GM12865 (cell line): ENCODE data around the gene PYGO2.

Experiments used
- DNase-seq: peaks from one replicate; pipeline ENCODE4 v3.0.0; 2010; ENCODE audit warnings: low read depth
- H3K4me3 ChIP-seq: 2 replicates; pipeline ENCODE4 v1.5.1; 2011; ENCODE audit warnings: mild to moderate bottlenecking, low read depth, low read length, control low read depth
- TF ChIP-seq, protein P1 (sequence below): IDR thresholded peaks from 2 replicates; pipeline ENCODE4 v1.5.1; 2011; ENCODE audit warnings: low read length, control low read depth, low read depth, inconsistent platforms; ENCODE audit not compliant: insufficient read depth; ENCODE audit errors: missing control alignments

The PYGO2 gene

DNA sequence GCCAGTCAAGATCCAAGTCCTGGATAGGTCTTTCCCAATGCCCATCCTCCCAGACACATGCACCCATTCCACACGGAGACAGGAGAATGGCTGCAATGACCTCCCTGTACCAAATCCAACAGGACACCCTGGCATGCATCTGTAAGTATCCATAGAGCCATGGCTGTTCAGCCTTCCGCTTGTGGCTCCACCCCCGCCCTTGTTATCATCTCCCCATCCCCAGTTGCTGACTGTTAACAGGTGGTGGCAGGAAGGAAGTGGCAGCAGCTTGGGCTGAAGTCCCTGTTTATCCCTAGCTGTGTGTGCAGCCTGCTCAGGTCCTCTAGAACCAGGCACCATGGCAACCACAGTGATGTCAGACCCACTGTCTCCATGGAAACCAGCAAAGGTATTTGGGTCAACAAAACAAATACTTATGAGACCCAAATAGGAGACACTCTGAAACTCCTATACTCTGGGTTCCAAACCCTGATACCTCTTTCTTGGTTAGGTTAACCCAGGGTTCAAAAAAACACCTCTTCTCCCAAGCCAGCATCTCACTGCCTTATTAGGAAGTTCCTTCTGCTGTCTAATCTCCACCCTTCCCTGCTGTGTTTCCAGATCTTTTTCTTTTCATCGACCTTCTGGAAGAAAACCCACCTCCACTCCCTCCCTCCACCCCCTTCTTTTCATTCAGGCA lies 6.4 kb downstream of the PYGO2 start:
- DNase-seq: peak; percentile 95
- peak overlapping the region; percentile 85 for H3K4me3 ChIP-seq
- TF ChIP-seq, protein P1, sequence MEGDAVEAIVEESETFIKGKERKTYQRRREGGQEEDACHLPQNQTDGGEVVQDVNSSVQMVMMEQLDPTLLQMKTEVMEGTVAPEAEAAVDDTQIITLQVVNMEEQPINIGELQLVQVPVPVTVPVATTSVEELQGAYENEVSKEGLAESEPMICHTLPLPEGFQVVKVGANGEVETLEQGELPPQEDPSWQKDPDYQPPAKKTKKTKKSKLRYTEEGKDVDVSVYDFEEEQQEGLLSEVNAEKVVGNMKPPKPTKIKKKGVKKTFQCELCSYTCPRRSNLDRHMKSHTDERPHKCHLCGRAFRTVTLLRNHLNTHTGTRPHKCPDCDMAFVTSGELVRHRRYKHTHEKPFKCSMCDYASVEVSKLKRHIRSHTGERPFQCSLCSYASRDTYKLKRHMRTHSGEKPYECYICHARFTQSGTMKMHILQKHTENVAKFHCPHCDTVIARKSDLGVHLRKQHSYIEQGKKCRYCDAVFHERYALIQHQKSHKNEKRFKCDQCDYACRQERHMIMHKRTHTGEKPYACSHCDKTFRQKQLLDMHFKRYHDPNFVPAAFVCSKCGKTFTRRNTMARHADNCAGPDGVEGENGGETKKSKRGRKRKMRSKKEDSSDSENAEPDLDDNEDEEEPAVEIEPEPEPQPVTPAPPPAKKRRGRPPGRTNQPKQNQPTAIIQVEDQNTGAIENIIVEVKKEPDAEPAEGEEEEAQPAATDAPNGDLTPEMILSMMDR: no peak

DNA sequence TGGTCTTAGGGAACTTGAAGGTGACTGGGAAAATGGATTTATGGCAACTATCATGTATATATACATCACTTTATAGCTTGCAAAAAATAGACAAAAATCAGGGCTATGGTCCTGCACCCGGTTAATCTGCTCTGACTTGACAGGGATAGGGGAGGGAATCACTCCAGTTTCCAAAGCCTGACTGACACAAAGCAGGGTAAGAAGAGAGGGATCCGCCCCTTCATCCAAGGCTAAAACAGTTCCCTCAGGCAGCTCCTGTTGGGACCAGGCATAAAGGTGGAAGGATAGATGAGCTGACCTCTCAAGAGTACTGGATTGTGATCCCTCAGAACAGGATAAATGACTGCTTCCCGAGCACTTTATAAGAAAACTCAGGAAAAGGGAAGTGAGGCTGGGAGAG lies 7.0 kb downstream of the PYGO2 start:
- no peak for DNase-seq
- peak overlapping the region; percentile 85 for H3K4me3 ChIP-seq
- TF ChIP-seq, protein P1: no peak

DNA sequence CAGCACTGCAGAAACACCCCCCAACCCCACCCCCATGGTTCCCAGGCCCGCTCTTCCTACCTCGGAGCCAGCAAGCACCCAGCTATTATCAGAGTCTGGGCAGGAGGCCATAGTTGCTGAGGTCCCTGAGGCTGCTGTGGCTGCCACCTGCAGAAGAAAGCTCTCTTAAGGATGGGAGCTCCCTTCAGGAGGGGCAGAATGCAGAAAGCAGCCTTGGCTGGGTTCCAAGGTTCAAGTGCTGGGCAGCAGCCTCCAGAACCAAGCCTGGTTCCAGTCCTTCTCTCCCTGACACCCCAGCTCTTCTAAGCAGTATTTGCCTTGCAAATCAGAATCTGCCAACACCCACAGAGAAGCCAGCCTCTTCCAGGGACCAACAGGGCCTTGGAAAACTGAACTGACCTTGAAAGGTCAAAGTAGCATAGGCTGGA lies 8.0 kb downstream of the PYGO2 start:
- TF ChIP-seq, protein P1: no peak
- no peak overlapping the region for H3K4me3 ChIP-seq
- DNase-seq: no peak

DNA sequence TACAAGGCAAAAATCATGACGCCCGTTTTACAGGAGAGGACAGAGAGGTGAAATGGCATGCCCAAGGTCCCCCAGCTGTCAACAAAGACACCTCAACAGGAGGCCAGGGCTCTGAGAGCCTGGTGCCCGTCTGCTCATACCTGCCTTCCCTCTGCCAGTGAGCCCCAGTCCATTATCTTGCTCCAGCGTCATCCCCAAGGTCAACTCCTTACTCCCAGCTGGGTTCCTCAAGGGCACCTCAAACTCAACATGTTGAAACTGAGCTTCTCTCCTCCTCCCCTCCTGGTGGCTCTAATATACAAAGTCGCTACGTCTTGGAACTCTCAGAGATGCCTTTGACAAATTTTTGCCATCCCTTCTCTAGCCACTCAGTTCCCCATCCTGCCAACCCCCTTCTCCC lies 8.9 kb downstream of the PYGO2 start:
- TF ChIP-seq, protein P1: no peak

DNA sequence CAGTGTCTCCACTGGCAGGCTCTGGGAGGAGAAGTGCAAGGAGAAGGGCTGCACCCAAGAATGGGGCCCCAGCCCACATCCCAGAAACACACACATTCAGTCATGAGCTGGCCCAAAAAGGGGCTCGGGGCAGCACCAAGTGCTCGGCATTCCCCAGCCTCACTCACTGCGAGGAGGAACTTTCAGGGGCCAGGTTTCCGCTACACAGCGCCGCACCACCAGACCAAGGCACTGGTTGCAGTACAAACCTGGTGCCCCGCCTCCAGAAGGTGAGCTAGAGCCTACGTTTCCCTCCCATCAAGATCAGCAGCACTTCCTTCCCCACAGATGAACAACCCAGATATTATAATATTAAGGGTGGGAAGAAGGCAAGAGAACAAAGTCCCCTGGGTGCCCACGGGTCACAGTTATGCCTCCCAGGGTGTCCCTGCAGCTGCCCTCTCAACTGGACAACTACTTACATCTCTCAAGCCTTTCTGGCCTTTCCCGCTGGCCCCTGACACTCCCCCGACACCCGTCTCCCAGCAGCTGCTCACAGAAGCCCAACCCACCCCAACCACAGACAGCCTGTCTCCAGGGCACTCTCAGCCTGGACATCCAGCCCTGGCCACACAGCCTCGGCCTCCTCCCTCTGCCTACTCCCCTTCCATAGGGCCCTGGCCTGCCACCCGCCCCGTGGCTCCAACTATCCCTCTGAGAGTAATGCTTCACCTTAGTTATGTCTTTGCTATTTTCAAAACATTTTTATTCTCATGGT lies 9.5 kb downstream of the PYGO2 start:
- DNase-seq: peak; percentile 49
- TF ChIP-seq, protein P1: no peak
- peak overlapping the region; percentile 7; the same call in 1 of the 2 replicates for H3K4me3 ChIP-seq

More for the DNA sequence above, 8.9 kb downstream of the PYGO2 start:
- no peak overlapping the region for H3K4me3 ChIP-seq
- DNase-seq: no peak

DNA sequence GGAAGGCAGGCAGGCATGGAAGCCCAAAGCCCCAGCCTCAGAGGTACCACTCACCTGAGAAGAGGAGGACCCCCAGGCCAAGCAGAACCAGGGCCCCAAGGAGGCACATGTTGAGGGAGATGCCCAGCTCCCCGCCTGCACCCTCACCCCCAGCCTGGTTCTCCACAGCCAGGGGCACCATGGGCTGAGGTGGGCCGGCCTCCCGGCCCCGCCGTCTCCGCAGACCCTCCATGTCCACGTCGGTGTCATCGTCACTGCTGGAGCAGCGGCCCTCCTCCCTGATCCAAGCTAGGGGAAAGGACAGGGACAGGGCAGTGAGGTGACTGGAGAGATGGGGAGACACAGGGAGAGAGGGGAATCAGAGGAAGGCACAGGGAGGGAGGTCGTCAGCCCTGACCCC lies 13.5 kb downstream of the PYGO2 start:
- H3K4me3 ChIP-seq: no peak overlapping the region
- DNase-seq: no peak

More for the DNA sequence above, 13.5 kb downstream of the PYGO2 start:
- TF ChIP-seq, protein P1: no peak
